Activated CD4-positive, CD25-positive, alpha-beta regulatory T cell treated with anti-CD3 and anti-CD28 coated beads, Interleukin-2, amount 50 U/mL, for 24 hours (primary cell): ENCODE measurements around the gene B3GAT3.
"Not testable (repeated sequence)": the region's sequence is repeated elsewhere in the genome, so short reads cannot be mapped to it uniquely, and the experiment has no call there.

ENCODE experiments used
- ATAC-seq, 2 donors: fragments of 150-1000 bp; cut with Tn5 transposase; one replicate each; pipeline ENCODE4 v1.10.0; 2021; ENCODE audit warnings: mild to moderate bottlenecking in 1 of 2, moderate library complexity in 1 of 2

B3GAT3 gene

GRCh38 chr11:62645946-62646824 lies 24.4 kb upstream of the B3GAT3 start, which contains the start of gene GANAB:
TSS of gene GANAB (minus strand) at chr11:62646613. CDS start at chr11:62646599, 14 bp downstream.
- ATAC-seq: peak; percentile 99

GRCh38 chr11:62645671-62645945 lies 23.8 kb upstream of the B3GAT3 start:
- no peak for ATAC-seq

DNA sequence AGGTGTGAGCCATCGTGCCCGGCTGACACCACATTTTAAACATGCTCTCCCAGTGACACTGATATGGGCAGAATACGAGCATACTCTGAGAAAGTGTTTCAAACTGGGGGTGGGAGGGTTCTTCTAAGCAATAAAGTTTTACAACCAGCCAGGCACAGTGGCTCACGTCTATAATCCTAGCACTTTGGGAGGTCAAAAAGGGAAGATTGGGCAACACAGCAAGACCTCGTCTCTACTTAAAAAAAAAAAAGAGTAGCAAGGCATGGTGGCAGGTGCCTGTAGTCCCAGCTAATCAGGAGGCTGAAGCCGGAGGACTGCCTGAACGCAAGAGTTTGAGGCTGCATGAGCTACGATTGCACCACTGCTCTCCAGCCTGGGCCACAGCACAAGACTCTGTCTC lies 22.4 kb upstream of the B3GAT3 start:
- no peak for ATAC-seq

DNA sequence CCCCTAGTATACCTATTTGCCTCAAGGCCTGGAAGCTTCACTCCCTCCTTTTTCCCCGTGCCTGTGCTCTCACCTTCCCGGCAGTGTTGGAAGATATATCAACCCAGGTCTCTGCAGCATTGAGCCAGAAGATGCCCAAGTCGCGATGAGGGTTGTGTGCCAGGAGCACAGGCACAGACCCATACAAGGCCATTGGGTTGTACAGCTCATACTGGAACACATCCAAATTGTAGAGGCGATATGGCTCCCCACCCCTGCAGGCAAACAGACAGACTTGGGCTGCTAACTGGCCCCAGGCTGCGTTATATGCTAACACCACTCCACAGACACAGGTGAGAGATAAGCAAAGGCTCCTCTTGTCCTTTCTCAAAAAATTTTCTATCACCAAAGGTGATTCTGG lies 10.7 kb upstream of the B3GAT3 start:
- no peak for ATAC-seq

DNA sequence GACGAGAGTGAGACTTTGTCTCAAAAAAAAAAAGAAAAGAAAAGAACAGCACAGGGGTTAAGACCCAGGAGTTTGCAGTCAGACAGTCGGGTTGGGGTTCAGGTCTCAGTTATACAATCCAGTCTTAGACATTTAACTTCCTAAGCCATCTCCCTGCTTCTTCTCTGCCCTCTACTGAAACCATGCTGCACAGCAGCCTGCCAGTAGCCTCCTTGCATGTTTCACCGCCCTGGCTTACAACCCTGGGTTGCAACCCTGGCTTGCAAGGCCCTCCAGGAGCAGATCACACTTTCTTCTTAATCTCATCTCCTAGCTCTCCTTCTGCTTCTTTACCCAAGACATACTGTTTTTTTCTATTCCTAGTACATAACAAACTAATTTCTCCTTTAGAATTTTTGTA lies 5.9 kb upstream of the B3GAT3 start:
- ATAC-seq: no peak

- no peak for ATAC-seq
Measured at GRCh38 chr11:62622476-62623089, 797 bp upstream of the B3GAT3 start.

DNA sequence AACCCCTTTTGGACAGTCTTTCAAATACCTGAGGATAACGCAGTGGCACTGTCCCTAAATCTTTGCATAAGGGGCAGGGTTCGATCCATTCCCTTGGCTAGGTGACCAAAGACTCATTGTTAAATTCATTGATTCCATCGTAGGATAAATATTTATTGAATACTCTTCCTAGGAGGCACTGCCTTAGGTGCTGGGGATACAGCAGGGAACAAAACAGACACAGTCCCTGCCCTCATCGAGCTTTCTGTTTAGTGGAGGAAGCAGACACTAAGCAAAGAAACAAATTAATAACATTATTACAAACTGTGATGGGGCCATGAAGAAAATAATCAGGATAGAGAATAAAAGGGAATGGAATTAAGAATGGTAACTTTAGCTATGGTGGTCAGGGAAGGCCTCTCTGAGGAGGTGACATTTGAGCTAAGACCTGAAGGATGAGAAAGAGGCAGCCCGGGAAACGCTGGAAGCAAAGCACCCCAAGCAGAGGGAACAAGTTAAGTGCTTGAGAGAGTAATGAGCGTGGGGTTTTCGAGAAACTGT lies 689 bp downstream of the B3GAT3 start:
- no peak for ATAC-seq

DNA sequence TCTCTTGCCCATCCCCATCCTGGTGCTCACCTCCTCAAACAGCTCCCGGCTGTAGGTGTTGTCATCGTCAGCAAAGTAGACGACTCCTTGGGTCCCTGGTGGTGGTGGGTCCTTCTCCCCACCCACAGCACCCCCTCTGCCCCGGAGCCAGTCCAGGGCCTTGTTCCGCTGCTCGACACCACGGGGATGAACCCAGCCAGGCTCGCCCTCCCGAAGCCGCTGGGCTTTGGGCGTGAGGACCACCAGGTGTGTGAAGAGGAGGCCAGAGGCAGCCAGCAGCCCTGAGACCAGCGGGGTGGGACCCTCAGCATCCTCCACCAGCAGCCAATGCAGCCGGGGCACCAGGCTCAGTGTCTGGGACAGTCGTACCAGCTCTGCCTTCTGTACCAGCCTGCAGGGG lies 4.8 kb downstream of the B3GAT3 start:
- not testable (repeated sequence) for ATAC-seq

DNA sequence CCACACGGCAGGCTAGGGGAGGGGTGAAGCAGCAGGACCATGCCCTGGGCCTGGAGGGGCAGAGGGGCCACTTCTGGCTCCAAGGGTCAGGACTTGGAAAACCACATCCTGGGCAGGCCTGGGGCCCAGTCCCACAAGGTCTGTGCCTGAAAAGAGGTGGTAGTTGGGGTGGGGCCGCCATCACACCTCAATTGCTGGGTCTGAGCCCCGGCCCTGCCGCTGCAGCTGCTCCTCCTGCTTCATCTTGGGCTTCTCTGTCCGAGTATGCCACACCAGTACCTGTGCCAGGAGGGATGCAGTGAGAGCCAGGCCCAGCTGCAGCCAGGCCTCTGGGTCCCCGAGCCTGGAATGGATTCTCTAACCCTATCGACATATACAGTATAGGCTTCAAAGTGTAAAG lies 6.3 kb downstream of the B3GAT3 start:
- ATAC-seq: no peak

- ATAC-seq: peak; percentile 19 to 31
Measured at GRCh38 chr11:62614275-62614674, 7.5 kb downstream of the B3GAT3 start.

GRCh38 chr11:62613291-62613778 lies 8.5 kb downstream of the B3GAT3 start:
- no peak for ATAC-seq

DNA sequence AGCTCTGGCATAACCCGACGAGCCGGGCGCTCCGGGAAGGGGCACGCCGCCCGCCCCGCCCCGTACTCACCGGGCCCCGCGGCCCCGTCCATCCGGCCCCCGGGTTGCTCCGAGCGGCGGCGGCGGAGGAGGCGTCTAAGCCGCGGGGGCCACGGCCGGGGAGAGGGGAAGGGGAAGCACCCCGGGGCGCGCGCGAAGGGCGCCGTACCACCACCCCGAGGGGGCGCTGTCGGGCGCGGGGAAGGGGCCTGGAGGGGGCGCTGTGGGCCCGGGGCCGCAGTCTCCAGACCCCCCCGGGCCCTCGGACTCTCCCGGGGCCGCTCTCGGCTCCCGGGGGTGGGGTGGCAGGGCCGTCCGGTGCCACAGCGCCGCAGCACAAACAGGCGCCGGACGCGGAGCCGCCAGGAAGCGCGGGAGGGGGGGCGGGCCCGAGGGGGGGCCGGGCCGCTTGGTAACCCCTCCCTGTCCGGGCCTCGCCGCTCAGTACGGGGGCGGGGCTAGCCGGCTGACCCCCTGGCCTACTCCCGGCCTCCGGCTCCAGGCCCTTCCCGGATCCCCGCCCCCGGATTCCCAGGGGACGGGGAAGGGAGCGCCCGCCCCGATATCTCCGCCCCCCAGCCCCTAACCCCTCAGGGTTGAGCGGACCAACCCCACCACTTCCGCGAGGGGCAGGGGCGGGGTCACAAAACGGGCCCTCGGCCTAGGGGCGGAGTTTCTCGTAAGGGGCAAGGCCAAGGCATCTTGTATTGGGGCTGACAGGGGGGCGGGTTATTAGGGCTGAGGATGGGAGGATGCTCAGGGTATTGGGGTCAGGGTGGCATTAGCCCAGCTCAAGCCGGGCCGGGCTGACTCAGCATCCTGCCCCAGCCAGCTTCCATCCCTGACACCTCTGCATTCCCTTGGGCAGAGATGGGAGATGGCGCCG lies 9.2 kb downstream of the B3GAT3 start, which contains the start of the genes EML3 and ROM1:
TSS of gene EML3 (minus strand) at position 410 of the 925 bp plus-strand sequence. CDS start at position 92, 318 bp downstream.
TSS of gene ROM1 (plus strand) at position 892 of the 925 bp plus-strand sequence. CDS start at position 917, 25 bp downstream.
- peak; percentile 74 to 76 for ATAC-seq

- ATAC-seq: peak; percentile 36 to 39
Measured at GRCh38 chr11:62611705-62612365, 10.0 kb downstream of the B3GAT3 start.

- no peak for ATAC-seq
Measured at GRCh38 chr11:62610814-62611704, 10.7 kb downstream of the B3GAT3 start.

DNA sequence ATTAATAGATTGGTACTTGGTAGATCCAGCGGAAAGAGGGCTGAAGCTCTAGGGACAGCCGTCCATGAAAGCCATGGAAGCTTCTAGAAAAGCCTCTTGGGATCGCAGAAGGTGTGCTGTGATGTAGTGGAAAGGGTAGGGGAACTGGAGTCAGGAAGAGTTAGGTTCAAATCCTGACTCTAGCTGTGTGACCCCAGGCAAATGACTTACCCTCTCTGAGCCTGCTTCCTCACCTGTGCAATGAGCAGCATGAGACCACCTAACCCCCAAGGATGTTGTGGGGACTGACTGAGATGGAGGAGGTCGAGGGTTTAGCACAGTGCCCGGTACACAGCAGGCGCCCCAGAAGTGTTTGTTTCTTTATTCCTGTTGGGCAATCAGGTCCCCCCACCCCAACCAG lies 11.4 kb downstream of the B3GAT3 start:
- ATAC-seq: no peak

GRCh38 chr11:62608776-62609175 lies 13.0 kb downstream of the B3GAT3 start:
- no peak for ATAC-seq

DNA sequence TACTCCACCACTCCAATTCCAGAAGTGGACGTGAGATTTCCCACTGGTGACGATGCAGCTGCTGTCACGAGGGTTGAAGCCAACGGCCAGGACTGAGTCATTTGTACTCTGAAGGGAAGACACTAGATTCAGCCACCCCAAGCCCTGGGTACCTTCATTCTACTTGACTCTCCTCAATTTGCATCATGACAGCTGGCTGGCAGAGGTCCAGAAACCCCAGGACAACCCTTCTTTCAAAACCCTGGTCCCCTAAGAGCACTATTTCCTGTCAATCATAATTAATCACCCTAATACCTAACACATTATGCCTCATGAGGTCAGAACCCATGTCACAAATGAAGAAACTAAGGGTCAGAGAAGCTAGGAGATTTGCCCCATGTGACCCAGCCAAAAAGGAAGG lies 14.1 kb downstream of the B3GAT3 start:
- no peak for ATAC-seq

GRCh38 chr11:62605902-62606301 lies 15.9 kb downstream of the B3GAT3 start:
- ATAC-seq: no peak

DNA sequence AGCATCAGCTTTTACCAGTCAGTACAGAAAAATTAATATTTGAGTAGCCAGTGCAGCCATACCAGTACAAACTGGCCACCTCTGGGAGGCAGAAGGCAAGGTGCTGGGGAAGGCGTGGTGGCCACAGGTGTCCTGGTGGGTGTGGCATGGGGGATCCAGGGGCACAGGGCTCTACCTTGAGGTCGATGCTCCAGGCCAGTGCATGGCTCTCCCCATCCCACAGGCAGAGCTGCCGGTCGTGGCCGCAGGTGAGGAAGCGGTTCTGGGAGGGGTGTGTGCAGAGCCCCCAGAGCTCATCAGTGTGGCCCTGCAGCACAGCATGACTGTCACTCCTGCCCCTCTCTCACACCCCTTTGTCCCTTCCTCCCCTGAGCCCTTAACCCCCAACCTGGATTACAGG lies 16.3 kb downstream of the B3GAT3 start:
- no peak for ATAC-seq

DNA sequence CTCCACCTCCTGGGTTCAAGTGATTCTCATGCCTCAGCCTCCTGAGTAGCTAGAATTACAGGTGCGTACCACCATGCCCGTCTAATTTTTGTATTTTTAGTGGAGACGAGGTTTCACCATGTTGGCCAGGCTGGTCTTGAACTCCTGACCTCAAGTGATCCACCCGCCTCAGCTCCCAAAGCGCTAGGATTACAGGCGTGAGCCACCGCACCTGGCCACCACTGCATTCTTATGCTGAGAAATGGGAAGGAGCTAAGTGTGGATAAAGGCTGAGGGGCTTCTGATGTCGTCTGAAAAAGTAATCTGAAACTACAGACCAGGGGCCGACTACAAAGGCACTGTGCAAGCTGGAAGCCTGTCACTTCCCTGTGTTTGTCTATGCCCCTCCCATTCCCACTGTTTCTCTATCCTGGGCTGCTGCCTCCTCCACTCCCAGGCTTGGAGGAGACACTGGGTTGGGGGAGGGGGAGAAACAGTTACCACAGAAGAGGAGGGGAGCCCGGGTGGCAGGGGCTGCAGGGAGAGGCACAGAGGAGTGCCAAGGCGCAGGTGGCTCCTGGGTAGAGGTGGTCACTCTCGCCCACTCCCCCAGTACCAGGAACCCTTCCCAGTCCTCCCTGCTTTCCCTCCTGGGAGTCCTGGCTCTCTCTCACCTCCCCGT lies 17.2 kb downstream of the B3GAT3 start:
- no peak for ATAC-seq
